Activated CD4-positive, alpha-beta memory T cell treated with anti-CD3 and anti-CD28 coated beads for 36 hours (primary cell): ENCODE measurements around the gene TDRD7. TPM values are rescaled to one million over a fixed set of nuclear protein-coding genes. Genes with fewer than 3 reads are reported as not detected.

Experiments
- CTCF ChIA-PET: fragments of 350-600 bp; sonication (Branson Sonifier 250); formaldehyde crosslinking; loops from one replicate; lab custom pipeline; 2021; ENCODE audit warnings: antibody characterized with exemption, inconsistent platforms; lab: Charles Lee
- POLR2A ChIA-PET: fragments of 350-600 bp; sonication (Branson Sonifier 250); formaldehyde crosslinking; loops from one replicate; lab custom pipeline; 2021; ENCODE audit warnings: antibody characterized with exemption; lab: Charles Lee
- DNase-seq: peaks from one replicate; pipeline ENCODE4 v3.0.0-alpha.2; 2020
- H3K27ac Mint-ChIP-seq: one replicate; pipeline ENCODE4 v1.8.0; 2021; ENCODE audit warnings: mixed read lengths
- H3K27me3 Mint-ChIP-seq: one replicate; pipeline ENCODE4 v1.8.0; 2021; ENCODE audit warnings: mixed read lengths
- H3K36me3 Mint-ChIP-seq: one replicate; pipeline ENCODE4 v1.8.0; 2021; ENCODE audit warnings: mixed read lengths
- H3K4me1 Mint-ChIP-seq: one replicate; pipeline ENCODE4 v1.8.0; 2021; ENCODE audit warnings: low read depth, mixed read lengths
- H3K4me3 Mint-ChIP-seq: one replicate; pipeline ENCODE4 v1.8.0; 2021; ENCODE audit warnings: mild to moderate bottlenecking, mixed read lengths
- H3K9me3 Mint-ChIP-seq: one replicate; pipeline ENCODE4 v1.8.0; 2021; ENCODE audit warnings: mixed read lengths
- intact Hi-C: fragments of 100-400 bp; cut with micrococcal nuclease; formaldehyde crosslinking; loops from one replicate; pipeline ENCODE4 v1.15.1; 2023
- total RNA-seq, 2 experiments: library from RNA; stranded (reverse); gene quantifications; one replicate each; pipeline ENCODE4 v1.2.3, GENCODE V29; 2021

The TDRD7 gene
- total RNA-seq, 2 experiments from 2014 or later: 12.3 to 12.5 TPM

GRCh38 chr9:97521576-97522333 lies 109.9 kb downstream of the TDRD7 start:
- Mint-ChIP-seq H3K27ac (no peak overlapping the region), H3K9me3 (no peaks in the 10 kb centered on the region), H3K4me3 (no peak overlapping the region), H3K4me1 (no peaks in the 10 kb centered on the region), H3K27me3 (peaks cover 17% of the 10 kb centered on the region), H3K36me3 (no peaks in the 10 kb centered on the region)
- POLR2A ChIA-PET: no interaction called here
- DNase-seq: no peak
- CTCF ChIA-PET: no interaction called here
- intact Hi-C loops: no loop called here

GRCh38 chr9:97524424-97524823 lies 112.5 kb downstream of the TDRD7 start:
- H3K27me3 Mint-ChIP-seq: peaks cover 6% of the 10 kb centered on the region
- no peak for DNase-seq
- H3K4me3 Mint-ChIP-seq: no peak overlapping the region
- H3K27ac Mint-ChIP-seq: no peak overlapping the region
- no peaks in the 10 kb centered on the region for H3K36me3 Mint-ChIP-seq
- peaks cover 3% of the 10 kb centered on the region for H3K4me1 Mint-ChIP-seq
- H3K9me3 Mint-ChIP-seq: no peaks in the 10 kb centered on the region
- ChIA-PET POLR2A (no interaction called here), CTCF (no interaction called here)
- intact Hi-C loops: no loop called here

GRCh38 chr9:97525451-97525850 lies 113.6 kb downstream of the TDRD7 start:
- Mint-ChIP-seq H3K27me3 (peaks cover 3% of the 10 kb centered on the region), H3K4me3 (no peak overlapping the region), H3K4me1 (peaks cover 11% of the 10 kb centered on the region), H3K9me3 (no peaks in the 10 kb centered on the region), H3K36me3 (no peaks in the 10 kb centered on the region), H3K27ac (no peak overlapping the region)
- ChIA-PET CTCF (interaction anchor here (1.3 kb wide), 1 partner anchor 73 kb away, joined by 5 read pairs; no protein-coding TSS in a partner anchor), POLR2A (no interaction called here)
- no peak for DNase-seq
- intact Hi-C loops: no loop called here

- intact Hi-C loops: no loop called here
- CTCF ChIA-PET: interaction anchor here (0.6 to 1.3 kb wide), 3 partner anchors 14 to 72 kb away, joined by 3 to 5 read pairs (median 3); no protein-coding TSS in a partner anchor
Measured at GRCh38 chr9:97526895-97527575, 115.1 kb downstream of the TDRD7 start.

DNA sequence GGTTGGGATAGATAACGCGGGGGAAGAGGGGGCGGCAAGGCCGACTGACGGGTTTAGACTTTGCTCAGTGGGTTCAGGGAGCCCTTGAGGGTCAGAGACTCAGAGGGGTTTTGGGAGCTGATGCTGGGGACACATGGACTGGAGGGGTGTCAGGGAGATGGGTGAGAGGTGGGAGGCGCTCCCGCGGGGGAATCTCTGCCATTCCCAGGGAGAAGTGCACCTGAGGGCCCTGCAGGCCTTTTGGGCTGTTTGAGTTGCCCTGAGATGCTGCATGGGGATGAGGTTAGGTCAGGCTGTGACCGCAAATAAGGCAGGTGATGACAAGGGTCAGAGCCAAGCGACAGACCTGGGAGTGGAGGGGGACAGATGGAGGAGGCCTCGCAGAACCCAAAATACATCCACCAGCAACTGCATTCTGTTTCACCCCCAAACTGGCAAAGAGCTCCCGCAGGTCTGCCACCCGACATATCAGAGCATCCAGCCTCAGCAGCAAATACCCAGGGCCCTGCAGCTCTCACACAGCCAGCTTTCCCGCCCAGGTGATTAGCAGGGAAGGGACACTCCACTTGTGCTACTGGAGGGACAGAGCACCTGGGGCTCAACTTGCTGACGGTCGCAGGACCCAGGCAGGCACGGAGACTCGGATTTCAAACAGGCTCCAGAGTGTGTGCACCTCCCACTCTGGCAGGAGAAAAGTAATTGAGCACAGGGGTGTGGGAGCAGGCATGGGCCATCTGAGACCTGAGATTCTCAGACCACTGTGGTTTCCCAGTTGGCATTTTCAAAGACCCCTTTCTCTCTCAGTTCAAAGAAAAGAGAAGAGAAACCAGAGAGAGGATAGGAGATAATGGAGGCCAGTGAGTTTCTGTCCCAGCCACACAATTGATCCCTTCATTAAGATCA lies 116.0 kb downstream of the TDRD7 start:
- intact Hi-C loops: no loop called here
- CTCF ChIA-PET: interaction anchor here (0.6 to 1.3 kb wide), 2 partner anchors 13 to 71 kb away, joined by 3 read pairs; no protein-coding TSS in a partner anchor
- H3K27me3 Mint-ChIP-seq: peaks cover 4% of the 10 kb centered on the region
- no peaks in the 10 kb centered on the region for H3K36me3 Mint-ChIP-seq
- no peak overlapping the region for H3K27ac Mint-ChIP-seq
- DNase-seq: no peak
- no peak overlapping the region for H3K4me3 Mint-ChIP-seq
- H3K4me1 Mint-ChIP-seq: peaks cover 11% of the 10 kb centered on the region
- no peaks in the 10 kb centered on the region for H3K9me3 Mint-ChIP-seq
- POLR2A ChIA-PET: interaction anchor here (1.1 kb wide), 1 partner anchor 18 kb away, joined by 4 read pairs; no protein-coding TSS in a partner anchor

More at GRCh38 chr9:97526895-97527575, 115.1 kb downstream of the TDRD7 start:
- Mint-ChIP-seq H3K4me1 (peaks cover 11% of the 10 kb centered on the region), H3K27me3 (peaks cover 3% of the 10 kb centered on the region), H3K4me3 (no peak overlapping the region), H3K36me3 (no peaks in the 10 kb centered on the region), H3K27ac (no peak overlapping the region), H3K9me3 (no peaks in the 10 kb centered on the region)
- DNase-seq: no peak
- POLR2A ChIA-PET: interaction anchor here (1.1 kb wide), 1 partner anchor 17 kb away, joined by 4 read pairs; no protein-coding TSS in a partner anchor

DNA sequence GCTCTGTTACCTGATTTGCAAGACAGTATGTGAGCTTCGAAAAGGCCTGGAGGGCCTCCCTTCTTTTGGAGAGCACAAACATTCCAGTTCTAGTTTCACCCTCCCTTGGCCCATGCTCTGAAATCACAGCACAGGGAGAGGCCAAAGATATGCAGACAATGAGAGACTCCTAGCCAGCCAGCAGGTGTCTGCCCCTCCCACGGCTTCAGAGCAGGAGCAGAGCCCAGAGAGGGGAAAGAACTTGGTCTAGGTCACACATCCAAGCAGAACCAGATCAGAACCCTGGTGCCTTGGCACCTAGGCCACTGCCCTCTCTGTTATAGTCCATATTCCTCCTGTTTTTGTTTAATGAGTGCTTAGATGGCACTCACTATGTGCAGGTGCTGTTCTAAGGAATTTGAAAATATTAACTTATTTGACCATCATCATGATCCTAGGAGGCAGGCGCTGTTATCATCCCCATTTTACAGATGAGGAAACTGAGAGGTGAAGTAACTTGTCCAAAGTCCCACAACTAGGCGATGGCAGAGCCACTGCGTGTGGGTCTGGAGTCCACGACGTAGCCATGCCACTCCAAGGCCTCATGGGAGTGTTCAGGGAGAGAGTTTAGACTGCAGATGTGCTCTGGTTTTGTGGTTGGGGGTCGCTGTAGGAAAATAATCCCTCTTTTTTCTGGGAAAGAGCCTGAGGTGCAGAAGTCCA lies 116.8 kb downstream of the TDRD7 start:
- Mint-ChIP-seq H3K4me3 (no peak overlapping the region), H3K4me1 (peaks cover 11% of the 10 kb centered on the region), H3K27ac (no peak overlapping the region), H3K9me3 (no peaks in the 10 kb centered on the region), H3K27me3 (peaks cover 3% of the 10 kb centered on the region), H3K36me3 (no peaks in the 10 kb centered on the region)
- intact Hi-C loops: no loop called here
- DNase-seq: no peak
- ChIA-PET CTCF (interaction anchor here (1.3 kb wide), 1 partner anchor 70 kb away, joined by 3 read pairs; no protein-coding TSS in a partner anchor), POLR2A (interaction anchor here (1.1 kb wide), 1 partner anchor 18 kb away, joined by 4 read pairs; no protein-coding TSS in a partner anchor)

DNA sequence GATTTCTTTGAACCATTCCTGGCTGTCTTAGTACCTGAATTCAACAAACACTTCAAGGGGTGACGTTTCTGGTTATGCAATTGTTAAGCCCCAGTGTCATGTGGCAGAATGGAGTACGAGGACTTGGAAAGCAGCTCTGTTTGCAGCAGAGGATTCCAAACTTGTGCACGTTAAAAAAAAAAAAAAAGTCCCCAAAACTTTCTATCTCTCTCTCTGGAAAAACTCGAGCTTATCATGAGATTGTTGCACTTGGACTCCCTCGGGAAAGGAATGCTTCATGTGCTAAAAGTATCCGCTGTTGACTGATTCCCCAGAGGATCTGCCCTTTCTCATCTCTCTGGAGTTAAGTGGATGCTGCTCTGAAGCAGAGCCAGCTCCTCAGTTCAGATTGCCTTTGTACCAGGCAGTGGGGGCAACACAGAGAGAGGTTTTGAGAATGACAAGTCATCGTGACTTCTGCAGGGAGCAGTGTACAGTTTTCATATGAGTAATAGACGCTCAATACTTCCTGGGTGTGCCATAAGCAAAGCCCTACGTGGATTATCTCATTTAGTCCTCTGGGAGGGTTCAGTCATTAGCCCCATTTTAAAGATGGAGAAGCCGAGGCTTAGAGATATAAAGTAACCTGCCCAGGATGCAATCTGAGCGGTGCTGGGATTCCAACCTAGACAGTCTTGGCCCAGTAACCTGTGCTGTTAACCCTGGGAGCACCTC lies 117.6 kb downstream of the TDRD7 start:
- Mint-ChIP-seq H3K4me1 (peaks cover 11% of the 10 kb centered on the region), H3K36me3 (no peaks in the 10 kb centered on the region), H3K9me3 (no peaks in the 10 kb centered on the region), H3K27ac (peak overlapping the region; percentile 44), H3K27me3 (peaks cover 3% of the 10 kb centered on the region), H3K4me3 (no peak overlapping the region)
- ChIA-PET POLR2A (no interaction called here), CTCF (no interaction called here)
- intact Hi-C loops: no loop called here
- DNase-seq: peak; percentile 57

GRCh38 chr9:97531888-97532376 lies 120.0 kb downstream of the TDRD7 start:
- peaks cover 5% of the 10 kb centered on the region for H3K27me3 Mint-ChIP-seq
- H3K9me3 Mint-ChIP-seq: no peaks in the 10 kb centered on the region
- ChIA-PET CTCF (no interaction called here), POLR2A (no interaction called here)
- H3K4me1 Mint-ChIP-seq: peaks cover 11% of the 10 kb centered on the region
- no peaks in the 10 kb centered on the region for H3K36me3 Mint-ChIP-seq
- H3K27ac Mint-ChIP-seq: no peak overlapping the region
- no peak for DNase-seq
- intact Hi-C loops: no loop called here
- H3K4me3 Mint-ChIP-seq: no peak overlapping the region

- DNase-seq: no peak
- Mint-ChIP-seq H3K27ac (no peak overlapping the region), H3K4me3 (no peak overlapping the region), H3K36me3 (no peaks in the 10 kb centered on the region), H3K4me1 (peaks cover 10% of the 10 kb centered on the region), H3K27me3 (peaks cover 7% of the 10 kb centered on the region), H3K9me3 (no peaks in the 10 kb centered on the region)
- intact Hi-C loops: no loop called here
- POLR2A ChIA-PET: interaction anchor here (0.8 kb wide), 1 partner anchor 30 kb away, joined by 3 read pairs; no protein-coding TSS in a partner anchor
- CTCF ChIA-PET: no interaction called here
Measured at GRCh38 chr9:97534185-97534584, 122.3 kb downstream of the TDRD7 start.

DNA sequence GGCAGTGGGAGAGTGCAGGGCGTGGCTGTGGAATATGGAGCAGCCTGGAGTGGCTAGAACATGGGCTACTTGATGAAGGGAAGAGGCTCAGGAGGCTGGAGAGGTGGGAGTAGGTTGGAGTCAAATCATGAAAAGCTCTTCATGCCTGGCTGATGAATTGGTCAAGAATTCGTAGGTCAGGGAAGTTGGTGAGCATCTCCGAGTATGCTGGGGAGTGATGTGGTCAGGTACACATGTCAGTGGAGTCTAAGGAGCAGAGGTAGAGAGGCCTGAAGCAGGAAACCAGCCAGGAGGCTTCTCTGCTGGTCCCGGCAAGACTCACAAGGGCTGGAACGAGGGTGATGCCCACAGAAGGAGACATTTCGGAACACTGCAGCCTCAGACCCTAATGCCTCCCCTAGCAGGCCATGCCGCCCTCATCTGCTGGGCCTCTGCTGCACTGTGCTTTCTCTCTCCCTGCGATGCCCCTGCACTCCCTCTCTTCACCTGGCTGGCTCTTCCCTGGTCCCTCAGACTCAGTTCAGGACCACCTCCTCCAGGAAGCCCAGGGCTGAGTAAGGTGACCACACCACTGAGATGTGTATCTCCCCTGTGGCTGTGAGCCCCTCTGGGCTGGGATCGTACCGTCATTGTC lies 123.2 kb downstream of the TDRD7 start:
- no peak overlapping the region for H3K27ac Mint-ChIP-seq
- H3K36me3 Mint-ChIP-seq: no peaks in the 10 kb centered on the region
- peaks cover 5% of the 10 kb centered on the region for H3K27me3 Mint-ChIP-seq
- no peaks in the 10 kb centered on the region for H3K9me3 Mint-ChIP-seq
- CTCF ChIA-PET: interaction anchor here (1.2 kb wide), 1 partner anchor 63 kb away, joined by 3 read pairs; no protein-coding TSS in a partner anchor
- intact Hi-C loops: no loop called here
- no peak for DNase-seq
- H3K4me3 Mint-ChIP-seq: no peak overlapping the region
- peaks cover under 1% of the 10 kb centered on the region for H3K4me1 Mint-ChIP-seq
- POLR2A ChIA-PET: interaction anchor here (0.8 kb wide), 1 partner anchor 29 kb away, joined by 3 read pairs; no protein-coding TSS in a partner anchor
